Transverse colon (tissue), 4 donors: ENCODE measurements around the gene CPXM1. TPM values are rescaled to one million over a fixed set of nuclear protein-coding genes. Genes with fewer than 3 reads are reported as not detected.

Source experiments
- DNase-seq: peaks from one replicate; pipeline ENCODE4 v3.0.0-alpha.2; 2019
- H3K27ac ChIP-seq, 4 donors: fragments of 200-600 bp; sonication (generic); 2 replicates each; pipeline ENCODE4 v1.5.1; 2016 to 2018; ENCODE audit warnings: inconsistent platforms in 4 of 4
- H3K27me3 ChIP-seq: fragments of 200-600 bp; sonication (generic); 2 replicates; pipeline ENCODE4 v1.5.1; 2017; ENCODE audit warnings: inconsistent platforms
- H3K36me3 ChIP-seq, 4 donors: fragments of 200-600 bp; sonication (generic); 2 replicates each; pipeline ENCODE4 v1.5.1; 2017 to 2019; ENCODE audit warnings: inconsistent platforms in 4 of 4
- H3K4me1 ChIP-seq, 4 donors: fragments of 200-600 bp; sonication (generic); 2 replicates each; pipeline ENCODE4 v1.5.1; 2017 to 2020; ENCODE audit warnings: inconsistent platforms in 4 of 4
- H3K4me3 ChIP-seq, 4 donors: fragments of 200-600 bp; sonication (generic); 1 replicate in 1 of 4; 2 replicates in 3 of 4; pipeline versions ENCODE4 v1.5.1 to v1.6.1; 2017 to 2019; ENCODE audit warnings: inconsistent platforms in 4 of 4
- H3K9me3 ChIP-seq, 2 donors: fragments of 200-600 bp; sonication (generic); 2 replicates each; pipeline ENCODE4 v1.5.1; 2017 to 2019; ENCODE audit warnings: inconsistent platforms in 2 of 2
- EP300 ChIP-seq: sonication (generic); formaldehyde crosslinking; IDR thresholded peaks from one replicate; pipeline ENCODE4 v1.6.1; 2017; ENCODE audit warnings: antibody characterized with exemption, low read depth
- POLR2A ChIP-seq: fragments of 450-650 bp; IDR thresholded peaks from one replicate; pipeline ENCODE4 v1.6.1; 2016; ENCODE audit warnings: antibody characterized with exemption, mild to moderate bottlenecking, moderate library complexity
- POLR2AphosphoS5 ChIP-seq, 3 donors: sonication (generic); formaldehyde crosslinking; IDR thresholded peaks; one replicate each; pipeline ENCODE4 v1.6.1; 2016; ENCODE audit warnings: antibody characterized with exemption in 3 of 3
- WGBS, 2 donors: methylation state at CpG; one replicate each; pipeline ENCODE4 v1.1.5; 2018; ENCODE audit warnings: low coverage in 1 of 2; 5-methylcytosine and 5-hydroxymethylcytosine counted together
- in situ Hi-C, 4 donors: fragments of 200-750 bp; cut with MboI; loops; one replicate each; pipeline versions ENCODE4 v1.15.0 to v1.15.1; 2017; ENCODE audit warnings: low sequenced_read_pairs in 3 of 4, low pct_ligation_motif_present in 1 of 4, low pct_unique_long_range_greater_than_20kb in 1 of 4
- intact Hi-C: fragments of 100-400 bp; cut with DNase I; formaldehyde crosslinking; loops from one replicate; pipeline ENCODE4 v1.15.1; 2023; ENCODE audit warnings: low total_unique reads
- total RNA-seq, 4 donors: library from RNA; depleted of rRNA; stranded (reverse); fragments of >200 nt; gene quantifications; one replicate each; pipeline ENCODE4 v1.1.0, GENCODE V29; 2016
- TF ChIP-seq, protein P1 (sequence below), 5 experiments: fragments of 200-600 bp in 3 of 5; fragments of 450-650 bp in 2 of 5; sonication (generic) in 3 of 5; IDR thresholded peaks; 1 replicate in 2 of 5; 2 replicates in 3 of 5; pipeline ENCODE4 v1.5.1; 2016 to 2017; ENCODE audit warnings: antibody characterized with exemption in 5 of 5, inconsistent platforms in 3 of 5, mild to moderate bottlenecking in 2 of 5, moderate library complexity in 1 of 5

Gene CPXM1
- total RNA-seq, 4 donors from 2014 or later = 0.80 to 2.6 (median 1.0) TPM

DNA sequence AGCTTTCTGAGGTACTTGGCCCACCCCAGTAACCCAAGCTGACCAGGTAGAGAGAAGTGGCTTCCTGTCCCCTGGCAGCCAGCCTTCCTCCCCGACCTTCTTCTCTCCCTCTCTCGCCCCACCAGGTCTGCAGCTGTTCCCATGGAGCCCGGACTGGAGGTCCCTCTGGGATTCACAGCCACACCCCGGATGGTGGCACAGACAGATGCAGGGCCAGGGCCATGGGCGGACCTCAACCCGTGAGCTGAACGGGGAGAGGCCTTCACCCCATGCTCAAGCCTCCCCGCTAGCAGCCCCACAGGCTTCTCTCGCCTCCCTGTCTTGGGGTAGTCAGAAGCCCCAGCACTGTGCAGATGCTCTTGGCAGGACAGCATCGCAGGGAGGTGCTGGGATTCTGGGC is 41.3 kb downstream of the CPXM1 start:
- Histone ChIP-seq H3K36me3 (no peaks in the 10 kb centered on the region), H3K27ac (no peak overlapping the region), H3K4me1 (no peaks in the 10 kb centered on the region), H3K9me3 (no peaks in the 10 kb centered on the region), H3K27me3 (peaks cover 4% of the 10 kb centered on the region), H3K4me3 (no peak overlapping the region)
- TF ChIP-seq POLR2A (no peak), EP300 (no peak), POLR2AphosphoS5 (IDR thresholded peaks at IDR 0.05) (no peak)
- TF ChIP-seq, protein P1, sequence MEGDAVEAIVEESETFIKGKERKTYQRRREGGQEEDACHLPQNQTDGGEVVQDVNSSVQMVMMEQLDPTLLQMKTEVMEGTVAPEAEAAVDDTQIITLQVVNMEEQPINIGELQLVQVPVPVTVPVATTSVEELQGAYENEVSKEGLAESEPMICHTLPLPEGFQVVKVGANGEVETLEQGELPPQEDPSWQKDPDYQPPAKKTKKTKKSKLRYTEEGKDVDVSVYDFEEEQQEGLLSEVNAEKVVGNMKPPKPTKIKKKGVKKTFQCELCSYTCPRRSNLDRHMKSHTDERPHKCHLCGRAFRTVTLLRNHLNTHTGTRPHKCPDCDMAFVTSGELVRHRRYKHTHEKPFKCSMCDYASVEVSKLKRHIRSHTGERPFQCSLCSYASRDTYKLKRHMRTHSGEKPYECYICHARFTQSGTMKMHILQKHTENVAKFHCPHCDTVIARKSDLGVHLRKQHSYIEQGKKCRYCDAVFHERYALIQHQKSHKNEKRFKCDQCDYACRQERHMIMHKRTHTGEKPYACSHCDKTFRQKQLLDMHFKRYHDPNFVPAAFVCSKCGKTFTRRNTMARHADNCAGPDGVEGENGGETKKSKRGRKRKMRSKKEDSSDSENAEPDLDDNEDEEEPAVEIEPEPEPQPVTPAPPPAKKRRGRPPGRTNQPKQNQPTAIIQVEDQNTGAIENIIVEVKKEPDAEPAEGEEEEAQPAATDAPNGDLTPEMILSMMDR (IDR thresholded peaks at IDR 0.05) = no peak
- intact Hi-C loops (no loop called here), in situ Hi-C loops (no loop called here)
- no peak for DNase-seq
- 85% methylated on average over 10 of the region's 10 CpGs; no CpG with 5 or more reads in 1 of the 2 donors for WGBS, 2 donors

DNA sequence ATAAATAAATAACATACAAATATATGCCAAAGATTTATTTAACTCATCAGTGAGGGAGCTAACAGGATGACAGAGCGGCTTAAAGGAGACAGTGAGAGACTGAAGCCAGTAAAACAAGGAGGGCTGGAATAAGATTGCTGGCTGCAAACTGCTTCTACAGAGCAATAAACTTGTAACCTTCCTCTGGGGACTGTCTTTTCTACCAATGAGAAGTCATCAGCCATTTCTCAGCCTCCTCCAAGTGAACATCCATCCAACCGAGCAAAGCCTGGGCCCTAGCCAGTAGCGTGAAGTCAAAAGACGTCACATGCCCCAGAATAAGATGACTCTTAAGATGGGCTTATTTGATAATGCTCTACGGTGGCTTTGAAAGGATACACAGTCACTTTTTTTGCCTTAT is 42.5 kb downstream of the CPXM1 start:
- DNase-seq = no peak
- TF ChIP-seq POLR2AphosphoS5 (IDR thresholded peaks at IDR 0.05) (no peak), EP300 (no peak)
- TF ChIP-seq, protein P1 (IDR thresholded peaks at IDR 0.05) = no peak
- Histone ChIP-seq H3K27ac (no peak overlapping the region), H3K4me1 (peaks cover 1 to 3% (median 2%) of the 10 kb centered on the region in 4 donors), H3K4me3 (no peak overlapping the region), H3K9me3 (no peaks in the 10 kb centered on the region), H3K27me3 (peaks cover 12% of the 10 kb centered on the region), H3K36me3 (no peaks in the 10 kb centered on the region)
- WGBS, 2 donors = 79 to 100% methylated on average over 1 to 5 of the region's 5 CpGs
- intact Hi-C loops = no loop called here
- in situ Hi-C loops = no loop called here

DNA sequence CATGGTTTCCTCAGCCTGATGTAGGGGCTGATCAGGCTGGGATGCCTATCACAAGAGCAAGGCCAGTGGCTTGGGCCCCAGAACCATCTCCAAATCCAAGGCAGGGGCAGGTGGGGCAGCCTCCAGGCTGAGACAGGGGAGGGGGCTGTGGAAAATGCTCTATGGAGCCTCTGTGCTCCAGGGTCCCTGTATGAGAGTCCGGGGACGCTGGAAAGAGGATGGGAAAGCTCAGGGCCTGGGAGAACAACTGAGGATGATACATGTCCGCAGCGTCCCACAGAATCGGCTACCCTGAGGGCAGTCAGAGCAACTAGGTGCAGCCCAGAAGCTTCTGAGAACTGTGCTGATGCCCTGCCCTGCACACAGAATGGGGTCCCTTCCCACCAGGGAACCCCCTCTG is 43.4 kb downstream of the CPXM1 start:
- Histone ChIP-seq H3K27me3 (peaks cover 12% of the 10 kb centered on the region), H3K4me3 (no peak overlapping the region), H3K36me3 (no peaks in the 10 kb centered on the region), H3K9me3 (no peaks in the 10 kb centered on the region), H3K27ac (no peak overlapping the region), H3K4me1 (peaks cover 6 to 11% (median 9%) of the 10 kb centered on the region in 4 donors)
- 85% methylated on average over 5 of the region's 5 CpGs; no CpG with 5 or more reads in 1 of the 2 donors for WGBS, 2 donors
- no peak for DNase-seq
- in situ Hi-C loops = no loop called here
- no peak for TF ChIP-seq EP300
- TF ChIP-seq, protein P1 (IDR thresholded peaks at IDR 0.05) = no peak
- TF ChIP-seq POLR2A = no peak
- no peak for TF ChIP-seq POLR2AphosphoS5 (IDR thresholded peaks at IDR 0.05)
- intact Hi-C loops = no loop called here

DNA sequence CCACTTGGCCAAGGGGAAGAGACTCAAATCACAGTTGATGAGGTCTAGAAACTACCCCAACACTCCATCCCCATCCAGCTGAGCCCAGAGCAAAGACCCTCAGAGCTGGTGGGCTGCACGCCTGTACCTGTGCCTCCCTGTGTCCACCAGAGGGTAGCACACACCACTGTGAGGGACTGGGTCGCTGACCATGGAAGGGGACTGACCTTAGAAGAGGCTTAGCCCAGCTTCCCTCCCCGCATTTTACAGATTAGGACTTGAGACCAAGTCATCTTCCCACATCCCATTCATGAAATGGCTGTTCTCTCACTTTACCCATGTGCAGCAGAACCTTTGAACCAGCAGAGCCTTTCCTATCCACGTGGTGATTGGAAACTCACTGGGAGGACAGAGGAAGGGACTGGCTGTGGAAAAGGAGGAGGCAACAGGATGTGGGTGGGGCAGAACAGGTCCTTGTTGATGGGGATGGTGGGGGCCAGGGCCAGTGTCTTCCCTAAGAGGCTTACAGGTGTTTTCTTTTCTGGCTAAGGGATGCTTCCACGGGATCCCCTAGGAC is 44.3 kb downstream of the CPXM1 start:
- peaks cover 12% of the 10 kb centered on the region for H3K27me3 ChIP-seq
- no peak overlapping the region for H3K27ac ChIP-seq
- no peaks in the 10 kb centered on the region for H3K36me3 ChIP-seq
- no peaks in the 10 kb centered on the region for H3K9me3 ChIP-seq
- H3K4me3 ChIP-seq = no peak overlapping the region
- no peak for TF ChIP-seq EP300
- no peak for TF ChIP-seq POLR2AphosphoS5 (IDR thresholded peaks at IDR 0.05)
- no peak for TF ChIP-seq POLR2A
- TF ChIP-seq, protein P1 (IDR thresholded peaks at IDR 0.05) = peak in 4 of 5 experiments; percentile 7 to 40 (median 34)
- intact Hi-C loops (no loop called here), in situ Hi-C loops (no loop called here)
- 60 to 64% methylated on average over 1 to 5 of the region's 5 CpGs for WGBS, 2 donors
- no peak for DNase-seq
- peaks cover 13 to 20% (median 17%) of the 10 kb centered on the region in 4 donors for H3K4me1 ChIP-seq
